ENCODE results near the gene KDM5D. TPM values are rescaled to one million over a fixed set of nuclear protein-coding genes. Genes with fewer than 3 reads are reported as not detected.

The KDM5D gene
- 8.3 and 9.9 TPM in 2 replicates for total RNA-seq (2014; rRNA removed; shearing (Covaris generic))
- polyA plus RNA-seq (2015; cell fraction: cytosol; rRNA removed): 6.3 and 9.0 TPM in 2 replicates
- polyA plus RNA-seq (2015; cell fraction: nucleus; rRNA removed): 48.2 and 53.3 TPM in 2 replicates

DNA sequence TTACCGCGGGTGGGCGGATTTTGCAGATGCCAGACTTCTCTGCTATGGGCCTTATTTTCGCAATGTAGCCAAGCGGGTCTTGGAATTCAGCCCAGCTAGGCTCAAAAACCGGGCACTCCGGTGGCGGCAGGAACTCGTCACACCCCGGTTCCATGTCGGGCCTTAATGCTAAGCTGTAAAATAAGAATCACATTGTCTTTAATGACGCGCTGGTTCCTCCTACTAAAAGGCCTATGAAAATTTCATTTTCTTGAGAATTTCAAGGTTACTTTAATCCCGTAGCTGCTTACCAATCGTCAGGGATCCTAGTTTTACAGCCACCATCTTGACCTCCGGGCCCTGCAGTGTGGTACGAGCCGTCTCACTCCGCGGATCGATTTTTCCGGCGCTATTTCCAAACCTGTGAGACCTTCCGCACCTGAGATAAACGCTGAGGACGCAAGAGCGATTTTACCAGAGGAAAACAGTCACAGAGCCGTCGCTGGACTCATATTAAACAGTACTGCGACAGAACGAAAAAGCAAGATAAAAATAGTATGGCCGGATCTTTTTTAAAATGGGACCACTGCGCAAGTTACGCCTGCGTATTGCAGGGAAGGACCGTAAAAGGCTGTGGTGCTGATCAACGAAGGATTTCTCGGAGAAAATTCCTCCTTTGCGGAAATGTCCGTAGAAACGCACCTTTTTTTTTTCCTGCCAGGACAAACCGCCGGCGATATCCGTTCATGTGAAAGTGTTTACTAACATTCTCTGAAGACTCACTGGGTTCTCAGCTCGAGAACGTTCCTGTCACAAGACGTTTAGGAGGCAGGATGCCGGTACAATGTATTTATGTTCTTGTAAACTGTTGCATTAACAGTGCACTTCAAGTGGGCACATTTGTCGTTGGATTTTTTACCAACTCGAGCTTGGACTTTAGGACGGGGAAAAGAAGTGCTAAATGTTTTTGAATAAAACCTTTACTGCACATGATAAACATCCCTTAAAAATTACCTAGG is at the start of gene KDM5D:
KDM5D (minus strand) TSS at position 346 of the 998 bp plus-strand sequence; CDS start at position 154, 192 bp downstream.
- peak; percentile 69 for DNase-seq (ENCODE audit: low read depth)

DNA sequence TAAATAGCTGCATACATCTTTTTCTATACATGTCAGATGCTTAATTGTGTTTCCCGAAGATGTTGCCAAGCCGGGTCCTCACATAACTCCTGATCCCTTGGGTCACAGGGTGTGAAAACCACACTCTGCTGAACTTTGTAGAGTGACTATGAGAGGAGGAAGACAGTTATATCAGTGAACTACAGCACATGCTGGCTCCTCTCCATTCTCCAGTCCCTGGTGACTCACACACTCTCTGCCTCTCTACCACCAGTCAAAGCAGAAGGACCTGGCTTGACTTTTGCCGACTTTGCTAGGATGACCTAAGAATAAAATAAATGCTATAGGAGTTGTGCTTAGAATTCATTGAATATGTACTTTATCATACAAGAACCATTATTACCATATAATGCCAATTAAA is 23.8 kb upstream of the KDM5D start:
- peak; percentile 8 for DNase-seq (ENCODE audit: low read depth)

DNA sequence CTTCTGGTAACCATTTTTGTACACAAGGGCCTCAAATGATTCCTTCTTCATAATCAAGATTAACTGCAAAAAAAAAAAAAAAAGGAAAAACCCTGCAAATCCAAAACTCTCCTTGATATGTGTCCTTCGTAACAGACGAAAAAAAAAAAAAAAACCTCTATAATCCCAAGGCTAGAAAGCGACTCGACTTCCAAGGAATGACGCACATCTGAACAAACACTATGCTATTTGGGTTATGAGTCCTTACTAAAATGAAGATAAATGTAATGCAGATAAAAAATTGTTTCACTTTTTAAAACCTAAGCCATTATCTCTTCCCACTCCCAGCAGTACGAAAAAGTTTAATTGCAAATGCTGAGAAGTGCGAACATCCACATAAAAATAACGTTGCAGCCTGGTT is 1.2 kb downstream of the KDM5D start:
- no peak for DNase-seq (ENCODE audit: low read depth)

DNA sequence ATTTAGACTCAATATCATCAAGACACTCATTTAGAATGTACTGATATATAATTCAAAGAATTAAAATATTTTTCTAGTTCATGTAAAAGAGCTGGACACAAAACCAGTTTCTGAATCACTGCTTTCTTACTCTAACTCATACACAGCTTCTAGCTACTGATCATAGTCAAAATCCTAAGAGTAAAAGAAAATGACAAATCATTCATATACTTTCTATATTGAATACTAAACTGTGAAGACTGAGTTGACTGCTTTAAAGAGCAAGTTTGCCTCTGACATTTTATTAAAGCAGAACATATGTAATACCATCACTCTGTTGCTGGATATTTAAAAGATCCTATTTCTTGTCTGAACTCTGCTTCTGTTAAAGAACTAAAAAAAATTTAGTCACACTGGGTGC is 2.4 kb downstream of the KDM5D start:
- no peak for DNase-seq (ENCODE audit: low read depth)

DNA sequence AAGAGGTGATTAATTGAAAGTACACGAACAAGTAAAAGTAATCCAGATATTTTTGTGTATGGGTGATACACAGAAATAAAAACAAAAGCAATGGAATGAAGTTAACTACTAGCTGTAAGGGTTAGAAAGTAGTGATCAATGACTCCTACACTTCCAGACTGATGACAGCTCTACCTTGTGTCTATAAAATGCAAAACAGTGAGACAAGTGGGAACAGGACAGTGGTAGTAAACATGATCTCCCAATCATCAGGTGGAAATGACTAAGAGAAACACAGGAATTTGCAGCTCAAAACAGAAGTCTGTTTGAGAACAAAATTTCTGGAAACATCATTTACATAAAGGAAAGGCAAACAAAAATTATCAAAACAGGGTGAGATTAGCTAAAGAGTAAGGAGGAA is 10.1 kb downstream of the KDM5D start:
- no peak for DNase-seq (ENCODE audit: low read depth)

GRCh38 chrY:19717950-19718349 is 26.6 kb downstream of the KDM5D start:
- DNase-seq (ENCODE audit: low read depth): no peak

- DNase-seq (ENCODE audit: low read depth): no peak
Observed at GRCh38 chrY:19717146-19717545, 27.4 kb downstream of the KDM5D start.

DNA sequence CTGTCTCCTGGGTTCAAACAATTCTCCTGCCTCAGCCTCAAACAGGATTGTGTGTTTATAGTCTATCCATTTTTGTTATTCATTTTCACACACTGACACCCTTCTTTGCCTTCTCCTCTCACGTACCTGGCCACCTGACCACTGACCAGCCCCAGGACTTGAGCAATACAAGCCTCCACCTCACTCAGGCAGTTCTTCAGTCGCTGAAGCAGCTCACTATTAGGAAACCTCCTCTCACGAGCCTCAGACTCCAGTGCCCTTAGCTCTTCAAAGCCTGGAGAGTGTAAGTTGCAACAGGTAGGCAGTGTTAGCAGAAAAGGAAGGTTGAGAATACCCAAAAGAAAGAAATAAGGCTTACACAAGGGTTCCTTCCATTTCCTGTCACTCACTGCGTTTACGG is 29.3 kb downstream of the KDM5D start:
- no peak for DNase-seq (ENCODE audit: low read depth)

DNA sequence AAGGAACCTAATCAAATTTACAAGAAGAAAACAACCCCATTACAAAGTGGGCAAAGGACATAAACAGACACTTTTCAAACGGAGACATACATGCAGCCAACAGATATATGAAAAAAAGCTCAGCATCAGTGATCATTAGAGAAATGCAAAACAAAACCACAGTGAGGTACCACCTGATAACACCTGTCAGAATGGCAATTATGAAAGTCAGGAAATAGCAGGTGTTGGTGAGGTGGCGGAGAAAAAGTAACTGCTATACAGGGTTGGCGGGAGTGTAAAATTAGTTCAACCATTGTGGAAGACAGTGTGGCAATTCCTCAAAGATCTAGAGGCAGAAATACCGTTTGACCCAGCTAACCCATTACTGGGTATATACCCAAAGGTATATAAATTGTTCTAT is 31.1 kb downstream of the KDM5D start:
- no peak for DNase-seq (ENCODE audit: low read depth)

DNA sequence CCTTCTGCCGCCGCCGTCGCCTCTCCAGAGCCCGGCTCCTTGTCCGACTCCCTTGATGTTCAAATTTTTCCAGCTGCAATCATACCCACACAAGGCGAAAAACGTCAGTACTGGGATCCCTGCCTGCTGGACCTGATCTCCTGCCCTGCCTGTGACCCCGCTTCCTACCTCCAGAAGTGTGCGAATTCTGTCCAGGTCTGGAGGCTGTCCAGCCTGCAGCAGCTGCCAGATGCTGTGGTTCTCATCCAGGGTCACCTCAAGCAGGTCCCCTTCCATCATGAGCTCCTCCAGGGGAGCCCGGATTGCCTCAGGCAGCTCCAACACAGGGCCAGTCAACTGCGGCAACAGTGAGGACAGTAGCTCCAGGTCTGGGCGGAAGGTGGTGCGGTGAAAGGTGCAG is 38.3 kb downstream of the KDM5D start:
- DNase-seq (ENCODE audit: low read depth): no peak

DNA sequence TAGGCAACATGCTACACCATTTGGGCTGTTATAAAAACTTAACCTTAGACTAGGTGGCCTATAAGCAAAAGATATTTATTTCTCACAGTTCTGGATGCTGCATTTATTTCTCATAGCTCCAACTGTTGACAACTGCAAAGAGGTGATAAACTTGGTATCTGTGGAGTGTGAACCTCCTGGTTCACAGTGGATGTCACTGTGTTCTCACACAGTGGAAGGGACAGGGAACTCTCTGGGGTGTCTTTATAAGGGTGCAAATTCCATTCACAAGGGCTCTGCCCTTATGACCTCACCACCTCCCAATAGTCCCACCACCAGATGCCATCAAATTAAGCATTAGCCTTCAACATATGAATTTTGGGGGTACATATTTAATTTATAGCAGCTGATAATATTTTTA is 46.0 kb downstream of the KDM5D start:
- DNase-seq (ENCODE audit: low read depth): no peak

GRCh38 chrY:19680821-19681220 is 63.7 kb downstream of the KDM5D start:
- no peak for DNase-seq (ENCODE audit: low read depth)

All from HT1080 (cell line).